D721Med (cell line): Measurements from ENCODE around the gene PDE3B.
"Not testable (repeated sequence)": the region's sequence is repeated elsewhere in the genome, so short reads cannot be mapped to it uniquely, and the experiment has no call there.

ENCODE experiments used
- DNase-seq: peaks from one replicate; pipeline ENCODE4 v3.0.0; 2011; ENCODE audit warnings: low spot score; ENCODE audit not compliant: insufficient read length
- FAIRE-seq: peaks from 2 replicates; lab custom pipeline; 2011; peaks lifted over from hg19 to GRCh38; lab: Jason Lieb, UNC
- CTCF ChIP-seq: IDR thresholded peaks from 2 replicates; pipeline ENCODE4 v1.5.1; 2012; ENCODE audit warnings: mild to moderate bottlenecking, control low read depth; ENCODE audit not compliant: insufficient read depth; ENCODE audit errors: missing control alignments

PDE3B gene

GRCh38 chr11:14852571-14853177 is 209.1 kb downstream of the PDE3B start:
- FAIRE-seq: no peak
- TF ChIP-seq CTCF: no peak
- DNase-seq: no peak

GRCh38 chr11:14854057-14854456 is 210.5 kb downstream of the PDE3B start:
- TF ChIP-seq CTCF: no peak
- FAIRE-seq (no peak), DNase-seq (no peak)

- DNase-seq (no peak), FAIRE-seq (no peak)
Observed at GRCh38 chr11:14855890-14856289, 212.3 kb downstream of the PDE3B start.

GRCh38 chr11:14857621-14858020 is 214.0 kb downstream of the PDE3B start:
- FAIRE-seq (no peak), DNase-seq (no peak)
- no peak for TF ChIP-seq CTCF

More at GRCh38 chr11:14855890-14856289, 212.3 kb downstream of the PDE3B start:
- no peak for TF ChIP-seq CTCF

GRCh38 chr11:14858404-14858803 is 214.8 kb downstream of the PDE3B start:
- DNase-seq (no peak), FAIRE-seq (no peak)
- no peak for TF ChIP-seq CTCF

- TF ChIP-seq CTCF: no peak
- no peak for FAIRE-seq
- no peak for DNase-seq
Observed at GRCh38 chr11:14860511-14860910, 216.9 kb downstream of the PDE3B start.

- no peak for DNase-seq
- no peak for FAIRE-seq
- no peak for TF ChIP-seq CTCF
Observed at GRCh38 chr11:14861680-14862079, 218.1 kb downstream of the PDE3B start.

GRCh38 chr11:14863775-14864174 is 220.2 kb downstream of the PDE3B start:
- FAIRE-seq, DNase-seq: not testable (repeated sequence)
